ENCODE data around the gene ATP4B. TPM values are rescaled to one million over a fixed set of nuclear protein-coding genes. Genes with fewer than 3 reads are reported as not detected.

Gene ATP4B
- total RNA-seq, 5 donors from 2014 or later (not counting 1 experiment from before 2014, with no cell fraction given), result not detected

DNA sequence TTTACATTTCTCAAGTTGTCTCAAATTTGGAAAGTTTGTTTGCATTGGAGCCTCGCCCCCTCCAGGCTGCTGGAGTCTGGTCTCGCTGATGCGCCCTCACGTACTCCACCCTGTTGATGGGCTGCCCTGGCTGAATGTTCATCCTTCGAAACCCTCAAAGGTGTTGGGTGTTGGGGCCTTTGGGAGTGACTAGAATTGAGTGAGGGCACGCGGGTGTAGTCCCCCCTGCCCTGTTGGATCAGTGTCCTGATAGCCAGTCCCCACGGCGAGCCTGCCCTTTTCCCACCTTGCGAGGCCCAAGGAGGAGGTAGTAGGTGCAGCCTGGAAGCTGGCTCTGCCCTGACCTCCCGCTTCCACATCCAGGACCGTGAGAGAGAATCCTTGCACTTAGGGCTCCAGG is 58.6 kb downstream of the ATP4B start:
- Mint-ChIP-seq H3K9me3 (no peaks in the 10 kb centered on the region), H3K4me3 (no peak overlapping the region), H3K36me3 (peaks cover 29% of the 10 kb centered on the region), H3K27ac (no peak overlapping the region), H3K4me1 (peaks cover 6 to 24% (median 12%) of the 10 kb centered on the region in 3 donors), H3K27me3 (no peaks in the 10 kb centered on the region)
- no peaks in the 10 kb centered on the region for H3K27me3 ChIP-seq (replicated peaks in 1 of 2; ENCODE audit: control insufficient read depth in 2 of 2, extremely low read depth in 1 of 2, insufficient read depth in 2 of 2, low read length in 1 of 2)
- peaks cover 0 to 2% of the 10 kb centered on the region in 2 experiments for H3K4me1 ChIP-seq (ENCODE audit: control insufficient read depth in 1 of 2, extremely low read depth in 1 of 2, insufficient read depth in 2 of 2, low read length in 2 of 2)
- ChIA-PET POLR2A (no interaction called here), CTCF (no interaction called here)
- H3K9me3 ChIP-seq, result no peaks in the 10 kb centered on the region
- peaks cover 0 to 11% of the 10 kb centered on the region in 2 donors for H3K36me3 ChIP-seq (ENCODE audit: control insufficient read depth in 2 of 2, extremely low read depth in 1 of 2, insufficient read depth in 1 of 2, low read length in 1 of 2)
- no peak overlapping the region for H3K4me3 ChIP-seq (ENCODE audit: control insufficient read depth in 1 of 2, extremely low read depth in 1 of 2, low read length in 1 of 2)
- ATAC-seq (replicated peaks in 1 of 4), result no peak
- no peak overlapping the region for H3K27ac ChIP-seq (ENCODE audit: low read length)
- WGBS (ENCODE audit: insufficient coverage), result 98% methylated on average over 10 of the region's 12 CpGs
- no peak for DNase-seq

Other genes with a start within 250 kb of the ATP4B start
- 1 to 10 TPM in 2 of 5 donors, under 1 TPM in 3; 0.37 to 1.7 (median 0.92) TPM for gene ADPRHL1, start 204.7 kb downstream of the ATP4B start, total RNA-seq
- 10 to 100 TPM; 18.7 to 27.7 (median 25.3) TPM for gene DCUN1D2, start 167.5 kb downstream of the ATP4B start, total RNA-seq
- gene TFDP1, start 73.4 kb downstream of the ATP4B start, total RNA-seq, result 10 to 100 TPM; 25.8 to 38.3 (median 34.1) TPM
- not detected for gene GRK1, start 9.0 kb upstream of the ATP4B start, total RNA-seq
- 1 to 10 TPM in 2 of 5 donors, under 1 TPM in 3; 0.76 to 1.2 (median 0.89) TPM for gene TMEM255B, start 101.0 kb upstream of the ATP4B start, total RNA-seq
- gene GAS6, start 205.9 kb upstream of the ATP4B start, total RNA-seq, result 10 to 100 TPM in 1 of 5 donors, 1 to 10 TPM in 4; 1.1 to 10.2 (median 4.7) TPM